Measurements from ENCODE around the gene HEBP1. TPM values are rescaled to one million over a fixed set of nuclear protein-coding genes. Genes with fewer than 3 reads are reported as not detected.

HEBP1 gene
- total and polyA plus RNA-seq, 2 donors from 2014 or later, result 66.8 to 142 TPM

DNA sequence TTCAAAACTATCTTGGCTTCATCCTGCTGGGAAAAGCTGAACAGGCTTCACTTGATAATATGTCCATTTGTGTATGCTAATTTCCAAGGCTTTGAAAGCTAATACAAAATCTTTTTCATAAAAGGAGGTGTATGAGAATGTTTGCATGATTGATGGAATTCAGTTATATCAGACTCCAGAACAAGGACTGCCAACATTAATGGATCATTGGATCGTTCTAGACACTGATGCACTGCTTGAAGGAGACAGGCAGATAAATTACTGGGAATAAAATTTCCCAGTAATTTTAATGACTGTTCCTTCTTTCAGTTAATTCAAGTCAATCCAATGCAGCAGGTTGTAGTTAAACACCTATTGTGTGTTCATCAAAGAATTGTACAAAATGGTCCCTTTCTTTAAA is 48.6 kb downstream of the HEBP1 start:
- TF ChIP-seq, protein P1, sequence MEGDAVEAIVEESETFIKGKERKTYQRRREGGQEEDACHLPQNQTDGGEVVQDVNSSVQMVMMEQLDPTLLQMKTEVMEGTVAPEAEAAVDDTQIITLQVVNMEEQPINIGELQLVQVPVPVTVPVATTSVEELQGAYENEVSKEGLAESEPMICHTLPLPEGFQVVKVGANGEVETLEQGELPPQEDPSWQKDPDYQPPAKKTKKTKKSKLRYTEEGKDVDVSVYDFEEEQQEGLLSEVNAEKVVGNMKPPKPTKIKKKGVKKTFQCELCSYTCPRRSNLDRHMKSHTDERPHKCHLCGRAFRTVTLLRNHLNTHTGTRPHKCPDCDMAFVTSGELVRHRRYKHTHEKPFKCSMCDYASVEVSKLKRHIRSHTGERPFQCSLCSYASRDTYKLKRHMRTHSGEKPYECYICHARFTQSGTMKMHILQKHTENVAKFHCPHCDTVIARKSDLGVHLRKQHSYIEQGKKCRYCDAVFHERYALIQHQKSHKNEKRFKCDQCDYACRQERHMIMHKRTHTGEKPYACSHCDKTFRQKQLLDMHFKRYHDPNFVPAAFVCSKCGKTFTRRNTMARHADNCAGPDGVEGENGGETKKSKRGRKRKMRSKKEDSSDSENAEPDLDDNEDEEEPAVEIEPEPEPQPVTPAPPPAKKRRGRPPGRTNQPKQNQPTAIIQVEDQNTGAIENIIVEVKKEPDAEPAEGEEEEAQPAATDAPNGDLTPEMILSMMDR (IDR thresholded peaks at IDR 0.05; ENCODE audit: borderline replicate concordance, extremely low read depth, insufficient read depth), result no peak
- DNase-seq (no peak), FAIRE-seq (no peak)
- H3K27me3 ChIP-seq (ENCODE audit: control insufficient read depth, insufficient read depth, low read length), result no peaks in the 10 kb centered on the region
- peaks cover 4 to 7% (median 5%) of the 10 kb centered on the region in 3 donors for H3K4me1 ChIP-seq (ENCODE audit: control insufficient read depth in 2 of 3, insufficient read depth in 2 of 3, low read depth in 1 of 3, low read length in 3 of 3)
- no peaks in the 10 kb centered on the region for H3K9me3 ChIP-seq (ENCODE audit: control insufficient read depth in 2 of 3, insufficient read depth in 1 of 3, low read length in 3 of 3)
- H3K27ac ChIP-seq (ENCODE audit: low read depth in 2 of 2, low read length in 2 of 2), result no peak overlapping the region
- H3K36me3 ChIP-seq (ENCODE audit: control insufficient read depth in 2 of 3, insufficient read depth in 3 of 3, low read length in 3 of 3), result no peaks in the 10 kb centered on the region
- H3K4me3 ChIP-seq (ENCODE audit: low read length in 3 of 3), result no peak overlapping the region
- no peak overlapping the region for H3K9ac ChIP-seq (ENCODE audit: low read length in 3 of 3)
- intact Hi-C loops (cut with DNase I), result no loop called here

DNA sequence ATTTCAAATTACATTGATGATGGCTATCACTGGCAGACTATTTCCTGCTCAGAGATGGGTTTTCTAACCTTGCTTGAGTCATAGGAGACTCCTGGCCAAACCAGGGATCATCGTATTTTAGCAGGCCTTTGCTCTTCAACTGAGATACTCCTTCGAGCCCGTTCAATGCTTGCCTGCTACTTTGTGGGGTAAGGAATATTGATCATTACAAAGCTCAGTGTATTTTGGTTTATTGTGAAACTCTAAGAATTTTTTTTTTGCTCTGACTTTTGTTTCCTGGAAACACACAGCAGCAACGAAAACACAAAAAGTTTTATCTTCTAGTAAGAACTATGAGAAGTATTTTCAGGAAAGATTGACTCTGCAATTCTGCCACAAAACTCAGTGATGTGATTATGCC is 52.2 kb downstream of the HEBP1 start:
- intact Hi-C loops (cut with DNase I), result no loop called here
- no peaks in the 10 kb centered on the region for H3K9me3 ChIP-seq (ENCODE audit: control insufficient read depth in 2 of 3, insufficient read depth in 1 of 3, low read length in 3 of 3)
- no peak overlapping the region for H3K27ac ChIP-seq (ENCODE audit: low read depth in 2 of 2, low read length in 2 of 2)
- no peak overlapping the region for H3K9ac ChIP-seq (ENCODE audit: low read length in 3 of 3)
- H3K4me3 ChIP-seq (ENCODE audit: low read length in 3 of 3), result no peak overlapping the region
- H3K27me3 ChIP-seq (ENCODE audit: control insufficient read depth, insufficient read depth, low read length), result no peaks in the 10 kb centered on the region
- DNase-seq (no peak), FAIRE-seq (no peak)
- H3K36me3 ChIP-seq (ENCODE audit: control insufficient read depth in 2 of 3, insufficient read depth in 3 of 3, low read length in 3 of 3), result no peaks in the 10 kb centered on the region
- H3K4me1 ChIP-seq (ENCODE audit: control insufficient read depth in 2 of 3, insufficient read depth in 2 of 3, low read depth in 1 of 3, low read length in 3 of 3), result no peaks in the 10 kb centered on the region
- TF ChIP-seq, protein P1 (IDR thresholded peaks at IDR 0.05; ENCODE audit: borderline replicate concordance, extremely low read depth, insufficient read depth), result no peak

DNA sequence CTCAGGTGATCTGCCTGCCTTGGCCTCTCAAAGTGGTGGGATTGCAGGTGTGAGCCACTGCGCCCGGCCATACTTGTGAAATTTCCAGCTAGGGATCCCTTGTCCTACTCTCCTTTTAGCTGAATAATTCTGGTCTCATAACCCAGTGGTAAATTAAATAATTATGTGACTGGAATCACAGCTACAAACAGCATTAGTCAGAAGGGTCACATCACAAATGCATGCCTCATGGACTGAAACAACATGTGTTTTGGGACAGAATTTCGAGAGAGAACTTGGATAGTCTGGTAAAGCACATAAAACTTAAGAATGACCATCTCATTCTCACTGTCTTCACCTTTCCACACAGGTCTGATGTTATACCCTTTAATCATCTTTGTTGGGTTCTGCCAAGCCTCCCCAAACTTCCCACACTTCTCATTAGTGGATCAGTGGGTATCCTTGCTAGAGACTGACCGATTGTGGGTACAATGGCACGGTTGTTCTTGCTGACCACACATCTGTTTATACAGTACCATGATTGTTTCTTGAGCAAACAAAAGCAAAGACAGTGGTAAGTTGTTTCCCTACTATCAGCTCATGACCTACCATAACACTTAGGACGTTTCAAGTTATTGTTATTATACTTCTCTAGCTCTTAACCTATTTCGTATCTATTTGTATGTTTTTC is 53.2 kb downstream of the HEBP1 start:
- H3K27ac ChIP-seq (ENCODE audit: low read depth in 2 of 2, low read length in 2 of 2), result no peak overlapping the region
- FAIRE-seq (no peak), DNase-seq (no peak)
- no peak overlapping the region for H3K9ac ChIP-seq (ENCODE audit: low read length in 3 of 3)
- no peaks in the 10 kb centered on the region for H3K4me1 ChIP-seq (ENCODE audit: control insufficient read depth in 2 of 3, insufficient read depth in 2 of 3, low read depth in 1 of 3, low read length in 3 of 3)
- H3K27me3 ChIP-seq (ENCODE audit: control insufficient read depth, insufficient read depth, low read length), result no peaks in the 10 kb centered on the region
- H3K4me3 ChIP-seq (ENCODE audit: low read length in 3 of 3), result no peak overlapping the region
- H3K36me3 ChIP-seq (ENCODE audit: control insufficient read depth in 2 of 3, insufficient read depth in 3 of 3, low read length in 3 of 3), result no peaks in the 10 kb centered on the region
- H3K9me3 ChIP-seq (ENCODE audit: control insufficient read depth in 2 of 3, insufficient read depth in 1 of 3, low read length in 3 of 3), result no peaks in the 10 kb centered on the region
- TF ChIP-seq, protein P1 (IDR thresholded peaks at IDR 0.05; ENCODE audit: borderline replicate concordance, extremely low read depth, insufficient read depth), result no peak
- intact Hi-C loops (cut with DNase I), result no loop called here

DNA sequence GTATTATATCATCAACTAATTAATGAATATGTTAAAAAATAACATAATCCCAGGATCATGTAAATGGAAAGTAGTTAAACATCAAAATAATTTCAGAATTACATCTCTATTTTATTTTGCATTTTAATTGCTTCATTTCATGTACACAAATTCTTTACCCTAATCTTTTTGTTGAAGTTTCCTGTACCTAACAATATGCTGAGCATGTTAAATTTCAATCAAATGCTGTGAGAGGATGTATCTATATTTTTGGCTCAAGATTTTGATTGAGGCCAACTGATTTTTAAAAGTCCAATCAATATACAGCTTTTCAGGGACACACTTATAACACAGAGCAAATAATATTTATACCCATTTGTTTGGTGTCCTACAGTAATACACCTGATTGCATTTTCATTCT is 54.5 kb downstream of the HEBP1 start:
- H3K27me3 ChIP-seq (ENCODE audit: control insufficient read depth, insufficient read depth, low read length), result no peaks in the 10 kb centered on the region
- TF ChIP-seq, protein P1 (IDR thresholded peaks at IDR 0.05; ENCODE audit: borderline replicate concordance, extremely low read depth, insufficient read depth), result no peak
- H3K27ac ChIP-seq (ENCODE audit: low read depth in 2 of 2, low read length in 2 of 2), result no peak overlapping the region
- no peaks in the 10 kb centered on the region for H3K36me3 ChIP-seq (ENCODE audit: control insufficient read depth in 2 of 3, insufficient read depth in 3 of 3, low read length in 3 of 3)
- intact Hi-C loops (cut with DNase I), result no loop called here
- FAIRE-seq (no peak), DNase-seq (no peak)
- no peak overlapping the region for H3K4me3 ChIP-seq (ENCODE audit: low read length in 3 of 3)
- no peak overlapping the region for H3K9ac ChIP-seq (ENCODE audit: low read length in 3 of 3)
- no peaks in the 10 kb centered on the region for H3K9me3 ChIP-seq (ENCODE audit: control insufficient read depth in 2 of 3, insufficient read depth in 1 of 3, low read length in 3 of 3)
- no peaks in the 10 kb centered on the region for H3K4me1 ChIP-seq (ENCODE audit: control insufficient read depth in 2 of 3, insufficient read depth in 2 of 3, low read depth in 1 of 3, low read length in 3 of 3)
